K562 (cell line): ENCODE data around the gene GPR3. TPM values are rescaled to one million over a fixed set of nuclear protein-coding genes. Genes with fewer than 3 reads are reported as not detected.
A peak's percentile ranks its signal among the peaks of the same experiment; 100 is the strongest.

ENCODE experiments used
- ETS1 ChIP-seq: conservative IDR thresholded peaks from 2 replicates; pipeline ENCODE4 v1.6.1; 2011; ENCODE audit warnings: low read depth, mild to moderate bottlenecking, low read length; ENCODE audit not compliant: control insufficient read depth
- HDAC1 ChIP-seq, 2 experiments: fragments of 450-650 bp; IDR thresholded peaks; 2 replicates each; pipeline ENCODE4 v1.6.1; 2016 to 2017; ENCODE audit warnings: inconsistent platforms in 1 of 2, mild to moderate bottlenecking in 1 of 2, moderate library complexity in 1 of 2
- HDAC2 ChIP-seq: fragments of 450-650 bp; IDR thresholded peaks from 2 replicates; pipeline ENCODE4 v1.6.1; 2016; ENCODE audit warnings: mild to moderate bottlenecking
- NKRF ChIP-seq: fragments of 450-650 bp; IDR thresholded peaks from 2 replicates; pipeline ENCODE4 v1.6.1; 2016; ENCODE audit warnings: borderline replicate concordance
- RNF2 ChIP-seq: sonication (generic); IDR thresholded peaks from 2 replicates; pipeline ENCODE4 v1.6.1; 2016
- SMC3 ChIP-seq: conservative IDR thresholded peaks from 2 replicates; pipeline ENCODE4 v1.6.1; 2011; ENCODE audit warnings: low read depth, low read length, improper control_type of control experiment; ENCODE audit not compliant: insufficient read depth
- ZKSCAN1 ChIP-seq: fragments of 150-350 bp; IDR thresholded peaks from 2 replicates; pipeline ENCODE4 v1.6.1; 2016; ENCODE audit warnings: low read depth, low read length
- ZNF830 ChIP-seq: fragments of 250-450 bp; sonication (Bioruptor Pico); IDR thresholded peaks from 2 replicates; pipeline ENCODE4 v1.5.0; 2021; ENCODE audit warnings: mild to moderate bottlenecking
- polyA plus RNA-seq, 8 experiments: library from polyadenylated mRNA; depleted of rRNA in 4 of 8; stranded (reverse) in 5 of 8; unstranded in 3 of 8; fragments of >200 nt; fragmentation: Nextera tagmentation in 2 of 8; fragmentation: Illumina TruSeq in 1 of 8; extraction: Ambion mirVana in 2 of 8; extraction: Trizol in 1 of 8; gene quantifications; 2 replicates each; pipeline versions ENCODE4 v1.2.1 to v1.2.3, GENCODE V29; 2011 to 2014; ENCODE audit warnings: inconsistent platforms in 1 of 8, missing spikeins in 1 of 8
- total RNA-seq, 7 experiments: library from RNA; depleted of rRNA in 6 of 7; stranded (reverse); fragments of >200 nt in 6 of 7; fragmentation: Illumina TruSeq in 2 of 7; extraction: Trizol in 2 of 7; gene quantifications; 2 replicates each; pipeline versions ENCODE4 v1.2.1 to v1.2.3, GENCODE V29; 2011 to 2021; ENCODE audit warnings: low replicate concordance in 1 of 7
- TF ChIP-seq, protein P1 (sequence below): fragments of 450-650 bp; formaldehyde crosslinking; IDR thresholded peaks from 2 replicates; pipeline ENCODE4 v1.4.0; 2020; ENCODE audit warnings: mild to moderate bottlenecking, moderate library complexity
- TF ChIP-seq, protein P2 (sequence below), 2 experiments: fragments of 450-650 bp; IDR thresholded peaks; 2 replicates each; pipeline ENCODE4 v1.6.1; 2018; ENCODE audit warnings: mild to moderate bottlenecking in 2 of 2, low read depth in 1 of 2; ENCODE audit not compliant: partially characterized antibody in 2 of 2
- TF ChIP-seq, protein P3 (sequence below): sonication (generic); formaldehyde crosslinking; IDR thresholded peaks from 2 replicates; pipeline ENCODE4 v1.8.1; 2023; ENCODE audit warnings: mild to moderate bottlenecking, missing genetic modification reagents
- TF ChIP-seq, protein P4 (sequence below), 3 experiments: IDR thresholded peaks in 2 of 3; conservative IDR thresholded peaks in 1 of 3; 2 replicates each; pipeline ENCODE4 v1.5.1; 2011 to 2012; ENCODE audit warnings: low read length in 3 of 3, mild to moderate bottlenecking in 3 of 3, control low read depth in 2 of 3, improper control_type of control experiment in 1 of 3, inconsistent platforms in 1 of 3, low read depth in 1 of 3, mixed read lengths in 1 of 3, moderate library complexity in 1 of 3; ENCODE audit not compliant: insufficient read depth in 2 of 3

The GPR3 gene
- total and polyA plus RNA-seq, 9 of the 15 experiments (the other 6 are each of a cell fraction or from before 2014, with no cell fraction given): 0.24 to 11.5 (median 3.7) TPM

- TF ChIP-seq NKRF: no peak
- TF ChIP-seq, protein P1, sequence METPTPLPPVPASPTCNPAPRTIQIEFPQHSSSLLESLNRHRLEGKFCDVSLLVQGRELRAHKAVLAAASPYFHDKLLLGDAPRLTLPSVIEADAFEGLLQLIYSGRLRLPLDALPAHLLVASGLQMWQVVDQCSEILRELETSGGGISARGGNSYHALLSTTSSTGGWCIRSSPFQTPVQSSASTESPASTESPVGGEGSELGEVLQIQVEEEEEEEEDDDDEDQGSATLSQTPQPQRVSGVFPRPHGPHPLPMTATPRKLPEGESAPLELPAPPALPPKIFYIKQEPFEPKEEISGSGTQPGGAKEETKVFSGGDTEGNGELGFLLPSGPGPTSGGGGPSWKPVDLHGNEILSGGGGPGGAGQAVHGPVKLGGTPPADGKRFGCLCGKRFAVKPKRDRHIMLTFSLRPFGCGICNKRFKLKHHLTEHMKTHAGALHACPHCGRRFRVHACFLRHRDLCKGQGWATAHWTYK (CRISPR knock-in tag): no peak
- TF ChIP-seq SMC3: 0 out of 2 replicates have a peak, but pooled peaks have one; percentile 23
- 0 out of 2 replicates have a peak, but pooled peaks have one; percentile 10 for TF ChIP-seq ETS1
- TF ChIP-seq HDAC2: 0 out of 2 replicates have a peak, but pooled peaks have one; percentile 26
- TF ChIP-seq, protein P2, sequence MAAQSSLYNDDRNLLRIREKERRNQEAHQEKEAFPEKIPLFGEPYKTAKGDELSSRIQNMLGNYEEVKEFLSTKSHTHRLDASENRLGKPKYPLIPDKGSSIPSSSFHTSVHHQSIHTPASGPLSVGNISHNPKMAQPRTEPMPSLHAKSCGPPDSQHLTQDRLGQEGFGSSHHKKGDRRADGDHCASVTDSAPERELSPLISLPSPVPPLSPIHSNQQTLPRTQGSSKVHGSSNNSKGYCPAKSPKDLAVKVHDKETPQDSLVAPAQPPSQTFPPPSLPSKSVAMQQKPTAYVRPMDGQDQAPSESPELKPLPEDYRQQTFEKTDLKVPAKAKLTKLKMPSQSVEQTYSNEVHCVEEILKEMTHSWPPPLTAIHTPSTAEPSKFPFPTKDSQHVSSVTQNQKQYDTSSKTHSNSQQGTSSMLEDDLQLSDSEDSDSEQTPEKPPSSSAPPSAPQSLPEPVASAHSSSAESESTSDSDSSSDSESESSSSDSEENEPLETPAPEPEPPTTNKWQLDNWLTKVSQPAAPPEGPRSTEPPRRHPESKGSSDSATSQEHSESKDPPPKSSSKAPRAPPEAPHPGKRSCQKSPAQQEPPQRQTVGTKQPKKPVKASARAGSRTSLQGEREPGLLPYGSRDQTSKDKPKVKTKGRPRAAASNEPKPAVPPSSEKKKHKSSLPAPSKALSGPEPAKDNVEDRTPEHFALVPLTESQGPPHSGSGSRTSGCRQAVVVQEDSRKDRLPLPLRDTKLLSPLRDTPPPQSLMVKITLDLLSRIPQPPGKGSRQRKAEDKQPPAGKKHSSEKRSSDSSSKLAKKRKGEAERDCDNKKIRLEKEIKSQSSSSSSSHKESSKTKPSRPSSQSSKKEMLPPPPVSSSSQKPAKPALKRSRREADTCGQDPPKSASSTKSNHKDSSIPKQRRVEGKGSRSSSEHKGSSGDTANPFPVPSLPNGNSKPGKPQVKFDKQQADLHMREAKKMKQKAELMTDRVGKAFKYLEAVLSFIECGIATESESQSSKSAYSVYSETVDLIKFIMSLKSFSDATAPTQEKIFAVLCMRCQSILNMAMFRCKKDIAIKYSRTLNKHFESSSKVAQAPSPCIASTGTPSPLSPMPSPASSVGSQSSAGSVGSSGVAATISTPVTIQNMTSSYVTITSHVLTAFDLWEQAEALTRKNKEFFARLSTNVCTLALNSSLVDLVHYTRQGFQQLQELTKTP (IDR thresholded peaks at IDR 0.05; ENCODE audit: low read depth in 1 of 2, partially characterized antibody in 2 of 2): peak in 1 of 2 experiments; percentile 61
- TF ChIP-seq ZNF830 (CRISPR knock-in tag): 0 out of 2 replicates have a peak, but pooled peaks have one; percentile 52
- TF ChIP-seq, protein P3, sequence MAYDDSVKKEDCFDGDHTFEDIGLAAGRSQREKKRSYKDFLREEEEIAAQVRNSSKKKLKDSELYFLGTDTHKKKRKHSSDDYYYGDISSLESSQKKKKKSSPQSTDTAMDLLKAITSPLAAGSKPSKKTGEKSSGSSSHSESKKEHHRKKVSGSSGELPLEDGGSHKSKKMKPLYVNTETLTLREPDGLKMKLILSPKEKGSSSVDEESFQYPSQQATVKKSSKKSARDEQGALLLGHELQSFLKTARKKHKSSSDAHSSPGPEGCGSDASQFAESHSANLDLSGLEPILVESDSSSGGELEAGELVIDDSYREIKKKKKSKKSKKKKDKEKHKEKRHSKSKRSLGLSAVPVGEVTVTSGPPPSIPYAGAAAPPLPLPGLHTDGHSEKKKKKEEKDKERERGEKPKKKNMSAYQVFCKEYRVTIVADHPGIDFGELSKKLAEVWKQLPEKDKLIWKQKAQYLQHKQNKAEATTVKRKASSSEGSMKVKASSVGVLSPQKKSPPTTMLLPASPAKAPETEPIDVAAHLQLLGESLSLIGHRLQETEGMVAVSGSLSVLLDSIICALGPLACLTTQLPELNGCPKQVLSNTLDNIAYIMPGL (CRISPR knock-in tag): 0 out of 2 replicates have a peak, but pooled peaks have one; percentile 23
- TF ChIP-seq RNF2: no peak
- TF ChIP-seq, protein P4, sequence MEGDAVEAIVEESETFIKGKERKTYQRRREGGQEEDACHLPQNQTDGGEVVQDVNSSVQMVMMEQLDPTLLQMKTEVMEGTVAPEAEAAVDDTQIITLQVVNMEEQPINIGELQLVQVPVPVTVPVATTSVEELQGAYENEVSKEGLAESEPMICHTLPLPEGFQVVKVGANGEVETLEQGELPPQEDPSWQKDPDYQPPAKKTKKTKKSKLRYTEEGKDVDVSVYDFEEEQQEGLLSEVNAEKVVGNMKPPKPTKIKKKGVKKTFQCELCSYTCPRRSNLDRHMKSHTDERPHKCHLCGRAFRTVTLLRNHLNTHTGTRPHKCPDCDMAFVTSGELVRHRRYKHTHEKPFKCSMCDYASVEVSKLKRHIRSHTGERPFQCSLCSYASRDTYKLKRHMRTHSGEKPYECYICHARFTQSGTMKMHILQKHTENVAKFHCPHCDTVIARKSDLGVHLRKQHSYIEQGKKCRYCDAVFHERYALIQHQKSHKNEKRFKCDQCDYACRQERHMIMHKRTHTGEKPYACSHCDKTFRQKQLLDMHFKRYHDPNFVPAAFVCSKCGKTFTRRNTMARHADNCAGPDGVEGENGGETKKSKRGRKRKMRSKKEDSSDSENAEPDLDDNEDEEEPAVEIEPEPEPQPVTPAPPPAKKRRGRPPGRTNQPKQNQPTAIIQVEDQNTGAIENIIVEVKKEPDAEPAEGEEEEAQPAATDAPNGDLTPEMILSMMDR (IDR thresholded peaks at IDR 0.05 in 2 of 3, conservative IDR thresholded peaks at IDR 0.05 in 1 of 3; ENCODE audit: insufficient read depth in 2 of 3, low read depth in 1 of 3, low read length in 3 of 3): peak; percentile 60 to 73 (median 60)
- peak in 1 of 2 experiments; percentile 17; a peak in 2 of 4 replicates for TF ChIP-seq HDAC1 (IDR thresholded peaks at IDR 0.05)
- TF ChIP-seq ZKSCAN1: 0 out of 2 replicates have a peak, but pooled peaks have one; percentile 9
Observed at GRCh38 chr1:27392778-27393635, 585 bp downstream of the GPR3 start (continued).
